Omental fat pad (tissue), 4 donors: ENCODE measurements around the gene PSMA5. TPM values are rescaled to one million over a fixed set of nuclear protein-coding genes. Genes with fewer than 3 reads are reported as not detected.
"Not testable (repeated sequence)": the region's sequence is repeated elsewhere in the genome, so short reads cannot be mapped to it uniquely, and the experiment has no call there.

Source experiments
- ATAC-seq: fragments of 150-250 bp; one replicate; pipeline ENCODE4 v1.9.1; 2016; ENCODE audit warnings: mild to moderate bottlenecking, moderate library complexity; ENCODE audit not compliant: low FRiP score
- DNase-seq: peaks from one replicate; pipeline ENCODE4 v3.0.0-alpha.2; 2019; ENCODE audit warnings: low spot score
- CTCF ChIP-seq, 3 donors: fragments of 450-650 bp; IDR thresholded peaks; one replicate each; pipeline ENCODE4 v1.5.1; 2016 to 2017; ENCODE audit warnings: antibody characterized with exemption in 3 of 3, mild to moderate bottlenecking in 3 of 3, moderate library complexity in 2 of 3
- total RNA-seq, 4 donors: library from RNA; depleted of rRNA; stranded (reverse); fragments of >200 nt; gene quantifications; one replicate each; pipeline ENCODE4 v1.1.0, GENCODE V29; 2016

PSMA5 gene
- total RNA-seq, 4 donors from 2014 or later = 21.0 to 36.9 (median 29.7) TPM

GRCh38 chr1:109396513-109396839 lies 29.8 kb downstream of the PSMA5 start:
- DNase-seq = no peak
- TF ChIP-seq CTCF (IDR thresholded peaks at IDR 0.05) = no peak
- ATAC-seq = no peak

- no peak for TF ChIP-seq CTCF (IDR thresholded peaks at IDR 0.05)
- ATAC-seq (no peak), DNase-seq (no peak)
Measured at GRCh38 chr1:109395602-109396512, 30.4 kb downstream of the PSMA5 start.

GRCh38 chr1:109395282-109395599 lies 31.0 kb downstream of the PSMA5 start:
- not testable (repeated sequence) for DNase-seq, ATAC-seq

- no peak for TF ChIP-seq CTCF (IDR thresholded peaks at IDR 0.05)
- ATAC-seq = no peak
- DNase-seq = no peak
Measured at GRCh38 chr1:109394591-109395281, 31.5 kb downstream of the PSMA5 start.

- TF ChIP-seq CTCF (IDR thresholded peaks at IDR 0.05) = no peak
- no peak for DNase-seq
- no peak for ATAC-seq
Measured at GRCh38 chr1:109393617-109394233, 32.5 kb downstream of the PSMA5 start.

GRCh38 chr1:109392788-109393616 lies 33.2 kb downstream of the PSMA5 start:
- no peak for TF ChIP-seq CTCF (IDR thresholded peaks at IDR 0.05)
- DNase-seq (no peak), ATAC-seq (no peak)
